ENCODE measurements around the gene CAPN9. TPM values are rescaled to one million over a fixed set of nuclear protein-coding genes. Genes with fewer than 3 reads are reported as not detected.

The CAPN9 gene
- total and polyA plus RNA-seq, 3 experiments from 2014 or later = not detected

GRCh38 chr1:230747890-230748800 lies 957 bp downstream of the CAPN9 start:
- Mint-ChIP-seq H3K27ac (no peak overlapping the region), H3K4me3 (no peak overlapping the region), H3K27me3 (peaks cover 13 to 14% of the 10 kb centered on the region in 2 donors), H3K36me3 (no peaks in the 10 kb centered on the region), H3K4me1 (no peaks in the 10 kb centered on the region), H3K9me3 (no peaks in the 10 kb centered on the region)
- no peak overlapping the region for H3K4me3 ChIP-seq (ENCODE audit: low read length)
- DNase-seq = no peak
- no peaks in the 10 kb centered on the region for H3K36me3 ChIP-seq (ENCODE audit: insufficient read depth, low read length)
- no peak overlapping the region for H3K27ac ChIP-seq (ENCODE audit: low read depth, low read length)
- ChIA-PET CTCF (no interaction called here), POLR2A (no interaction called here)
- no peaks in the 10 kb centered on the region for H3K9me3 ChIP-seq (ENCODE audit: low read length)
- no peaks in the 10 kb centered on the region for H3K27me3 ChIP-seq (ENCODE audit: insufficient read depth, low read length, poor library complexity, severe bottlenecking)
- H3K4me1 ChIP-seq (ENCODE audit: insufficient read depth, low read length) = no peaks in the 10 kb centered on the region

GRCh38 chr1:230749150-230749549 lies 2.0 kb downstream of the CAPN9 start:
- CTCF ChIA-PET = no interaction called here
- H3K4me3 Mint-ChIP-seq = no peak overlapping the region
- peaks cover 12 to 13% of the 10 kb centered on the region in 2 donors for H3K27me3 Mint-ChIP-seq

GRCh38 chr1:230749635-230750034 lies 2.4 kb downstream of the CAPN9 start:
- Mint-ChIP-seq H3K4me1 (peaks cover 0 to 7% (median 5%) of the 10 kb centered on the region in 3 donors), H3K9me3 (no peaks in the 10 kb centered on the region), H3K27me3 (peaks cover 12 to 13% of the 10 kb centered on the region in 2 donors), H3K4me3 (no peak overlapping the region), H3K36me3 (no peaks in the 10 kb centered on the region), H3K27ac (peak overlapping the region in 1 of 8 donors; percentile 4)
- POLR2A ChIA-PET = no interaction called here
- no peaks in the 10 kb centered on the region for H3K27me3 ChIP-seq (ENCODE audit: insufficient read depth, low read length, poor library complexity, severe bottlenecking)
- no peaks in the 10 kb centered on the region for H3K36me3 ChIP-seq (ENCODE audit: insufficient read depth, low read length)
- CTCF ChIA-PET = no interaction called here
- H3K4me1 ChIP-seq (ENCODE audit: insufficient read depth, low read length) = no peaks in the 10 kb centered on the region
- no peak for DNase-seq
- no peaks in the 10 kb centered on the region for H3K9me3 ChIP-seq (ENCODE audit: low read length)
- H3K27ac ChIP-seq (ENCODE audit: low read depth, low read length) = no peak overlapping the region
- H3K4me3 ChIP-seq (ENCODE audit: low read length) = no peak overlapping the region

More at GRCh38 chr1:230749150-230749549, 2.0 kb downstream of the CAPN9 start:
- Histone ChIP-seq H3K4me1 (ENCODE audit: insufficient read depth, low read length) (no peaks in the 10 kb centered on the region), H3K9me3 (ENCODE audit: low read length) (no peaks in the 10 kb centered on the region), H3K27me3 (ENCODE audit: insufficient read depth, low read length, poor library complexity, severe bottlenecking) (no peaks in the 10 kb centered on the region), H3K4me3 (ENCODE audit: low read length) (no peak overlapping the region), H3K27ac (ENCODE audit: low read depth, low read length) (no peak overlapping the region), H3K36me3 (ENCODE audit: insufficient read depth, low read length) (no peaks in the 10 kb centered on the region)
- Mint-ChIP-seq H3K9me3 (no peaks in the 10 kb centered on the region), H3K27ac (no peak overlapping the region), H3K4me1 (peaks cover 0 to 7% (median 4%) of the 10 kb centered on the region in 3 donors), H3K36me3 (no peaks in the 10 kb centered on the region)
- POLR2A ChIA-PET = no interaction called here
- no peak for DNase-seq

GRCh38 chr1:230750576-230750975 lies 3.4 kb downstream of the CAPN9 start:
- H3K4me1 ChIP-seq (ENCODE audit: insufficient read depth, low read length) = no peaks in the 10 kb centered on the region
- ChIA-PET CTCF (no interaction called here), POLR2A (no interaction called here)
- no peak overlapping the region for H3K27ac ChIP-seq (ENCODE audit: low read depth, low read length)
- H3K4me3 ChIP-seq (ENCODE audit: low read length) = no peak overlapping the region
- no peak for DNase-seq
- Mint-ChIP-seq H3K27me3 (peaks cover 12 to 20% of the 10 kb centered on the region in 2 donors), H3K4me3 (no peak overlapping the region), H3K36me3 (no peaks in the 10 kb centered on the region), H3K4me1 (peaks cover 0 to 7% (median 5%) of the 10 kb centered on the region in 3 donors), H3K27ac (no peak overlapping the region), H3K9me3 (no peaks in the 10 kb centered on the region)
- H3K27me3 ChIP-seq (ENCODE audit: insufficient read depth, low read length, poor library complexity, severe bottlenecking) = no peaks in the 10 kb centered on the region
- no peaks in the 10 kb centered on the region for H3K36me3 ChIP-seq (ENCODE audit: insufficient read depth, low read length)
- no peaks in the 10 kb centered on the region for H3K9me3 ChIP-seq (ENCODE audit: low read length)

GRCh38 chr1:230750986-230751625 lies 3.9 kb downstream of the CAPN9 start:
- Histone ChIP-seq H3K4me3 (ENCODE audit: low read length) (no peak overlapping the region), H3K27ac (ENCODE audit: low read depth, low read length) (no peak overlapping the region), H3K9me3 (ENCODE audit: low read length) (no peaks in the 10 kb centered on the region), H3K27me3 (ENCODE audit: insufficient read depth, low read length, poor library complexity, severe bottlenecking) (no peaks in the 10 kb centered on the region), H3K36me3 (ENCODE audit: insufficient read depth, low read length) (no peaks in the 10 kb centered on the region), H3K4me1 (ENCODE audit: insufficient read depth, low read length) (no peaks in the 10 kb centered on the region)
- ChIA-PET CTCF (no interaction called here), POLR2A (no interaction called here)
- H3K36me3 Mint-ChIP-seq = no peaks in the 10 kb centered on the region
- peaks cover 0 to 7% (median 5%) of the 10 kb centered on the region in 3 donors for H3K4me1 Mint-ChIP-seq
- no peaks in the 10 kb centered on the region for H3K9me3 Mint-ChIP-seq
- no peak overlapping the region for H3K4me3 Mint-ChIP-seq
- peaks cover 12 to 26% of the 10 kb centered on the region in 2 donors for H3K27me3 Mint-ChIP-seq
- DNase-seq = no peak
- peak overlapping the region in 1 of 8 donors; percentile 20 for H3K27ac Mint-ChIP-seq

GRCh38 chr1:230752407-230752806 lies 5.2 kb downstream of the CAPN9 start:
- POLR2A ChIA-PET = no interaction called here
- H3K4me1 ChIP-seq (ENCODE audit: insufficient read depth, low read length) = no peaks in the 10 kb centered on the region

GRCh38 chr1:230753191-230753585 lies 6.0 kb downstream of the CAPN9 start:
- ChIA-PET POLR2A (no interaction called here), CTCF (interaction anchor here (0.6 kb wide), 1 partner anchor 83 kb away, joined by 3 read pairs; no protein-coding TSS in a partner anchor)
- Histone ChIP-seq H3K27ac (ENCODE audit: low read depth, low read length) (no peak overlapping the region), H3K9me3 (ENCODE audit: low read length) (no peaks in the 10 kb centered on the region), H3K27me3 (ENCODE audit: insufficient read depth, low read length, poor library complexity, severe bottlenecking) (no peaks in the 10 kb centered on the region), H3K4me1 (ENCODE audit: insufficient read depth, low read length) (no peaks in the 10 kb centered on the region), H3K4me3 (ENCODE audit: low read length) (no peak overlapping the region), H3K36me3 (ENCODE audit: insufficient read depth, low read length) (no peaks in the 10 kb centered on the region)
- Mint-ChIP-seq H3K27ac (peak overlapping the region in 1 of 8 donors; percentile 41), H3K4me1 (peaks cover 0 to 7% (median 5%) of the 10 kb centered on the region in 3 donors), H3K36me3 (no peaks in the 10 kb centered on the region), H3K4me3 (peak overlapping the region in 3 of 7 donors; percentile 14 to 64 (median 26)), H3K9me3 (no peaks in the 10 kb centered on the region), H3K27me3 (peaks cover 12 to 41% of the 10 kb centered on the region in 2 donors)
- no peak for DNase-seq

More at GRCh38 chr1:230752407-230752806, 5.2 kb downstream of the CAPN9 start:
- Mint-ChIP-seq H3K4me1 (peaks cover 0 to 7% (median 5%) of the 10 kb centered on the region in 3 donors), H3K4me3 (peak overlapping the region in 2 of 7 donors; percentile 46 to 61), H3K36me3 (no peaks in the 10 kb centered on the region), H3K27ac (no peak overlapping the region), H3K27me3 (peaks cover 12 to 34% of the 10 kb centered on the region in 2 donors), H3K9me3 (no peaks in the 10 kb centered on the region)
- DNase-seq = no peak
- Histone ChIP-seq H3K9me3 (ENCODE audit: low read length) (no peaks in the 10 kb centered on the region), H3K27me3 (ENCODE audit: insufficient read depth, low read length, poor library complexity, severe bottlenecking) (no peaks in the 10 kb centered on the region), H3K36me3 (ENCODE audit: insufficient read depth, low read length) (no peaks in the 10 kb centered on the region), H3K4me3 (ENCODE audit: low read length) (no peak overlapping the region), H3K27ac (ENCODE audit: low read depth, low read length) (no peak overlapping the region)
- CTCF ChIA-PET = no interaction called here
